Lower lobe of right lung (tissue), 2 donors: ENCODE data around the gene PI4KA. TPM values are rescaled to one million over a fixed set of nuclear protein-coding genes. Genes with fewer than 3 reads are reported as not detected.
A peak's percentile ranks its signal among the peaks of the same experiment; 100 is the strongest.
"Not testable (repeated sequence)": the region's sequence is repeated elsewhere in the genome, so short reads cannot be mapped to it uniquely, and the experiment has no call there.

Experiments
- ATAC-seq, 2 donors: fragments of 200-7000 bp; cut with Tn5 transposase; one replicate each; pipeline ENCODE4 v1.9.1; 2020 to 2022; ENCODE audit warnings: mild to moderate bottlenecking in 2 of 2, moderate library complexity in 2 of 2
- DNase-seq: peaks from one replicate; pipeline ENCODE4 v3.0.0-alpha.2; 2020
- H3K27ac ChIP-seq: fragments of 200-600 bp; one replicate; pipeline ENCODE4 v1.8.0; 2022
- H3K27me3 ChIP-seq: fragments of 200-600 bp; one replicate; pipeline ENCODE4 v1.8.0; 2022; ENCODE audit warnings: low read depth
- H3K36me3 ChIP-seq: fragments of 200-600 bp; one replicate; pipeline ENCODE4 v1.8.0; 2022; ENCODE audit warnings: mild to moderate bottlenecking
- H3K4me1 ChIP-seq: fragments of 200-600 bp; one replicate; pipeline ENCODE4 v1.8.0; 2022
- H3K4me3 ChIP-seq: fragments of 200-600 bp; one replicate; pipeline ENCODE4 v1.8.0; 2022; ENCODE audit warnings: mild to moderate bottlenecking
- H3K9me3 ChIP-seq: fragments of 200-600 bp; one replicate; pipeline ENCODE4 v1.8.0; 2022
- intact Hi-C: fragments of 100-400 bp; cut with DNase I; formaldehyde crosslinking; loops from one replicate; pipeline ENCODE4 v1.11.0; 2022
- total RNA-seq: library from RNA; stranded (reverse); fragmentation: NEBNext Ultra II Directional; extraction: Animal tissue kit (Norgen Biotek cat#: 25700); gene quantifications from one replicate; pipeline ENCODE4 v1.2.1, GENCODE V29; 2021
- TF ChIP-seq, protein P1 (sequence below): fragments of 200-600 bp; IDR thresholded peaks from one replicate; pipeline ENCODE4 v1.8.0; 2022; ENCODE audit warnings: antibody characterized with exemption, mild to moderate bottlenecking
- donor health status: DM: no; HTN: yes; CAD: no; lungs with severe emphysema.

The PI4KA gene
- total RNA-seq, 1 donor from 2014 or later = 109 TPM

DNA sequence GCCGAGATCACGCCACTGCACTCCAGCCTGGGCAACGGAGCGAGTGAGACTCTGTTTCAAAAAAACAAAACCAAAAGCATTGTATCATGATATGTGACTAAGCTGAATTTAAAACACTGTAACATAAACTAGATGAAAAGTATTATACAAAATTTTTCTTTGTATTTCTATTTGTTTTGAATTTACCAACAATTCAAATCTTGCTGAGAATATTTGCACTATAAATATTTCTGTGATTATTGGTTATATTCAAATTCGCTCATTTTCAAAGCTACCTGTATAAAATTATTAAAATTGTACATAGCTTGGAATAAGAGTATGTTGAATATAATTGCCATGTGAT, 186.6 kb downstream of the PI4KA start:
- DNase-seq = no peak
- TF ChIP-seq, protein P1, sequence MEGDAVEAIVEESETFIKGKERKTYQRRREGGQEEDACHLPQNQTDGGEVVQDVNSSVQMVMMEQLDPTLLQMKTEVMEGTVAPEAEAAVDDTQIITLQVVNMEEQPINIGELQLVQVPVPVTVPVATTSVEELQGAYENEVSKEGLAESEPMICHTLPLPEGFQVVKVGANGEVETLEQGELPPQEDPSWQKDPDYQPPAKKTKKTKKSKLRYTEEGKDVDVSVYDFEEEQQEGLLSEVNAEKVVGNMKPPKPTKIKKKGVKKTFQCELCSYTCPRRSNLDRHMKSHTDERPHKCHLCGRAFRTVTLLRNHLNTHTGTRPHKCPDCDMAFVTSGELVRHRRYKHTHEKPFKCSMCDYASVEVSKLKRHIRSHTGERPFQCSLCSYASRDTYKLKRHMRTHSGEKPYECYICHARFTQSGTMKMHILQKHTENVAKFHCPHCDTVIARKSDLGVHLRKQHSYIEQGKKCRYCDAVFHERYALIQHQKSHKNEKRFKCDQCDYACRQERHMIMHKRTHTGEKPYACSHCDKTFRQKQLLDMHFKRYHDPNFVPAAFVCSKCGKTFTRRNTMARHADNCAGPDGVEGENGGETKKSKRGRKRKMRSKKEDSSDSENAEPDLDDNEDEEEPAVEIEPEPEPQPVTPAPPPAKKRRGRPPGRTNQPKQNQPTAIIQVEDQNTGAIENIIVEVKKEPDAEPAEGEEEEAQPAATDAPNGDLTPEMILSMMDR = no peak
- no peak overlapping the region for H3K4me3 ChIP-seq
- H3K9me3 ChIP-seq = no peaks in the 10 kb centered on the region
- H3K4me1 ChIP-seq = no peaks in the 10 kb centered on the region
- H3K27ac ChIP-seq = no peak overlapping the region
- H3K27me3 ChIP-seq = peaks cover 7% of the 10 kb centered on the region
- no peaks in the 10 kb centered on the region for H3K36me3 ChIP-seq
- no peak for ATAC-seq
- intact Hi-C loops = no loop called here

DNA sequence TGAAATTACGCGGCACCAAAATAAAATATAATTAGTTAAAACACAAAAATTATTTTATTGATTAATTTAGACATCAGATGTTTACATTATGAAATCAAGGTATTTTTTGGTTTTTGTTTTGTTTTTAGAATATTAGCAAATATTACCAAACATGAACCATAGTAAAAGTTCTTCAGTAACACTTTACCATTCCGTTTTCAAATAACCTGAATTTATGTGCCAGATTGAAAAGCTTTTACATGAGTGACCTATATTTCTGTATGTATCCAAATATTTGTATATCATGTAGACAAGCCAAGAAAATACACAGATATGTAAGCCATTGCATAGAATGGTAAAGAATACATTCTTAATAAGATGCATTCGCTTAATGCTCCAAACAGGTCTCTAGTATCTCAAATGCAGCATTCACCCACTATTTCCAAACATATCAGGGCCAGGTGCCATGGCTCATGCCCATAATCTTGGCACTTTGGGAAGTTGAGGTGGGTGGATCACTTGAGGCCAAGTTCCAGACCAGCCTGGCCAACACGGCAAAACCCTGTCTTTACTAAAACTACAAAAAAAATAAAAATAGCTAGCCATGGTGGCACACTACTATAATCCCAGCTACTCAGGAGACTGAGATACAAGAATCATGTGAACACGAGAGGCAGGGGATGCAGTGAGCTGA, 187.1 kb downstream of the PI4KA start:
- H3K9me3 ChIP-seq = no peaks in the 10 kb centered on the region
- H3K27ac ChIP-seq = no peak overlapping the region
- DNase-seq (no peak), ATAC-seq (no peak)
- H3K36me3 ChIP-seq = no peaks in the 10 kb centered on the region
- H3K27me3 ChIP-seq = peaks cover 7% of the 10 kb centered on the region
- no peaks in the 10 kb centered on the region for H3K4me1 ChIP-seq
- no peak overlapping the region for H3K4me3 ChIP-seq
- intact Hi-C loops = no loop called here
- TF ChIP-seq, protein P1 = no peak

DNA sequence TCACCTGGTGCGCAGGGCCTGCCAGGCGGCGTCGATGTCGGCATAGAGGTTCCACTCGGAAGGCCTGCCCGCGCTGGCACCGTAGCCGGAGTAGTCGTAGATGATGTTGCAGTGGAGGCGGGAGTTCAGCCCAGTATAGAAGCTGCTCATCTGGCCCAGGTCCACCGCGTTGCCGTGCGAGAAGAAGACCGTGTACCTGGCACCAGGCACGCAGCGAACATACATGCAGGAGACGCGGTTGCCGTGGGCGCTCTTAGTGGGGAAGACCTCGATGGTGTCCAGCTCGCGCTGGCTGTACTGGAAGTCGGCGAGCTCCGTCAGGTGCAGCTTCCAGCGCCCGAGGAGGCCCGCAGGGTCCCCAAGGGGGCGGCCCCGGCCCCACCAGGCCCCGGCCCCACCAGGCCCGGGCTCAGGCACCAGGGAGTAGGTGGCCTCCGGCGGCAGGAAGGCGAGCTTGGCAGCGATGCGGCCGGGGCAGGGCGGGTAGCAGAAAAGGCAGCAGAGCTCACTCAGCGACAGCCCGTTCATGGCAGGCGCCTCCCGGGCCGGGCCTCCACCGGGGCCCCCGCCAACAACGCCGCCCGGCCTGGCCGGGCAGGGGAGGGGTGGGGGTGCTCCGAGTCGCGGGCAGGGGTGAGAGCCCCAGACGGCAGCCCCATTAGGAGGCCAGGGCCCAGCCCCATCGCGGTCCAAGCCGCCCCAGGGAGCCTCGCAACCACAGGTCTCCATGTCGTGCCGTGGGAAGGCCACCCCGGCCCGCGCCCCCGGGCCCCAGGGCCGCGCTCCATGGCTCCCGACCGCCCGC, 188.0 kb downstream of the PI4KA start:
- DNase-seq, H3K4me1 ChIP-seq, H3K27me3 ChIP-seq, H3K36me3 ChIP-seq, H3K9me3 ChIP-seq, intact Hi-C loops, H3K27ac ChIP-seq, ATAC-seq: not testable (repeated sequence)
- peak overlapping the region; percentile 21 for H3K4me3 ChIP-seq

DNA sequence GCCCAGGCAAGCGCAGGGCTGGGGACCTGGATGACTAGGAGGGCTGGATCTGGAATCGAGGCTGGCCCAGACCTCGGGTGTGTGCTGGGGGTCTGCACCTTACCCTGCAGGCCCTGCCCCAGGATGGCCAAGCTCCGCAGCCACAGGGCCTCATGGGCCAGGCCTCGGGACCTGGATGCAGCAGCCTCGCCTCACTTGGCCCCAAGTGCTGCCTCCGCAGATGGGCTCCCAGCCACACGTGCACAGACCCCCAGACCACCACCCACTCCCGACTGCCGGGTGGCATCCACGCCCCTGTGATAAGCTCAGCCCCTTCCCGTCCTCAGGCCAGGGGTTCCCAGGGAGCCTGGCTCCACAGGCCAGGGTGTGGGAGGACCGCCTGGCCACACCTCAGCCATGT, 188.7 kb downstream of the PI4KA start:
- ATAC-seq, intact Hi-C loops, DNase-seq, H3K4me3 ChIP-seq, H3K27ac ChIP-seq, H3K9me3 ChIP-seq, H3K4me1 ChIP-seq, H3K36me3 ChIP-seq, H3K27me3 ChIP-seq: not testable (repeated sequence)

DNA sequence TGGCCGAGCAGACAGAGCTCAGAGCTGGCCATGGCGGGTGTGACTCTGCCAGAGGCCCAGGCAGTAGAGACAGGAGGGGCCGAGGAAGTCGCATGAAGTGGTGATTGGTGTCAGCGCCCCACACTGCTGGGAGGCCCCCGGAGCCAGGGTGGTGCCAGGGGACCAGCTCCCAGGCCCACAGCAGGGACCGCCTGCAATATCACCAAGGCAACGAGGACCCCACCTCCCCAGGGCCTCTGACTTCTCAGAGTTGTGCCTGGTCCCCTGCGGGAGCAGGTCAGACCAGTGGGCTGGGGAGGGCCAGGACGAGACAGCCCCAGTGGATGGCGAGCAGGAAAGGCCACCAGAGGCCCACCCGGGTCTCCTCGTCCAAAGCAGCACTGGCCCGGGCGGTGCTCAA, 189.1 kb downstream of the PI4KA start:
- H3K4me3 ChIP-seq, H3K4me1 ChIP-seq, H3K36me3 ChIP-seq, intact Hi-C loops, DNase-seq, H3K27me3 ChIP-seq, ATAC-seq, H3K27ac ChIP-seq, H3K9me3 ChIP-seq: not testable (repeated sequence)

DNA sequence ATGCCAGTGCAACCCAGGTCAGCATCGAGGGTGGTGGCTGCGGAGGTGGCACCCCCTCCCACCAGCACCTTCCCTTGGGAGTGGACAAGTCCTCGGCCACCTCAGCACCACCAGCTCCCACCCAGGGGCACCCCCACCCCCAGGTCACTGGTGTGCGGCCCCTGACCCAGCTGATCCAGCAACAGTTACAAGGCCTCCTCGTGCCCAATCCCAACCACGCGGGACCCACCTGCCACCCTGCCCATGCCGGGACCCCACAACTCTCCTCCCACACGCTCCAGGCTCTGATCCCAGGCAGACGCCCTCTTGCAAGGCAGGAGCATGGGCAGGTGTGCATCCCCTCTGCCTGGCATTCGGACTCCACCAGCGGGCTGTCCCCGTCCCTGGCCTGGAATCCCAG, 189.8 kb downstream of the PI4KA start:
- not testable (repeated sequence) for ATAC-seq, DNase-seq, H3K27ac ChIP-seq

DNA sequence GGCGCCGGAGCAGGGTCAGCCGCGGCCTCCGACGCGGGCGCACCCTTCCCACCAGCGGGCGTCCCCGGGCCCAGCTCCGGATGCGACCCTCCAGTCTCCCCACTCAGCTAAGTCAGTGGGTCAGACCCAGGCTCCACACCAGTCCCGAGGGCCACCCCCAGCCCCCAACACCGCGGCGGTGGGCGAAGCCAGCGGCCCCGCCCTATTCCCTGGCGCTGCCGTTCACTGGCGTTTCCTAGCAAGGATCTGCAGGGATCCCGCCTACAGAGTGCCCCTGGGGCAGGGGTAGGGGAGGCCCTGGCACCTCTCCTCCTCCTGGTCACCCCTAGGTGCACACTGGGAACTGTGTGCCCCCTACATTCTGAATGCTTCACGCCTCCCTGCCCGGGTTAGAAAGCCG, 190.4 kb downstream of the PI4KA start:
- intact Hi-C loops, H3K9me3 ChIP-seq, H3K27ac ChIP-seq, DNase-seq, H3K4me1 ChIP-seq, H3K36me3 ChIP-seq, H3K4me3 ChIP-seq, ATAC-seq, H3K27me3 ChIP-seq: not testable (repeated sequence)

More for the DNA sequence above, 189.8 kb downstream of the PI4KA start:
- H3K4me1 ChIP-seq, intact Hi-C loops, H3K27me3 ChIP-seq, H3K9me3 ChIP-seq, H3K36me3 ChIP-seq, H3K4me3 ChIP-seq: not testable (repeated sequence)

DNA sequence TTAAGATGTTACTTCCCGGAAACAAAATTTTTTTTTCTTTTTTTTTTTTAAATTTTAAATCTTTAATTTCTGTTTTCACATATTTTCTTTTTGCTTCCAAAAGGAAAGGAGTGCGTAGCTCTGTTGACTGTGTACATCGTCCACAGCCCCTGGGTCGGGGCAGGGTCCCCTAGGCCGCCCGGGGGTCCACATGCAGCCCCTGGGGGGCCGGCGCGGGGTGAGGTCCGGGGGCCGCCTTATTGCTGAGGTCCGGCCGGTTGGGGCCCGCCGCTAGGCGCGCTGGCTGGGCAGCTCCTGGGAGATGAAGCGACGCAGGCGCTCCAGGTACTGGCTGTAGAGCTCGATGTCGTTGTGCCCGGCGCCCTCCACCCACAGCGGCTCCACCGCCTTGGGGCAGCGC, 191.1 kb downstream of the PI4KA start:
- intact Hi-C loops, H3K36me3 ChIP-seq, H3K27ac ChIP-seq, DNase-seq, H3K27me3 ChIP-seq, ATAC-seq, H3K9me3 ChIP-seq, H3K4me1 ChIP-seq, H3K4me3 ChIP-seq: not testable (repeated sequence)
